Midbrain (tissue), 1 donor: Measurements from ENCODE around the gene PCDHGA11.
"Not testable (repeated sequence)": the region's sequence is repeated elsewhere in the genome, so short reads cannot be mapped to it uniquely, and the experiment has no call there.

Experiments
- DNase-seq: peaks from one replicate; lab custom pipeline; 2025; lab: John Stamatoyannopoulos, UW

The PCDHGA11 gene

DNA sequence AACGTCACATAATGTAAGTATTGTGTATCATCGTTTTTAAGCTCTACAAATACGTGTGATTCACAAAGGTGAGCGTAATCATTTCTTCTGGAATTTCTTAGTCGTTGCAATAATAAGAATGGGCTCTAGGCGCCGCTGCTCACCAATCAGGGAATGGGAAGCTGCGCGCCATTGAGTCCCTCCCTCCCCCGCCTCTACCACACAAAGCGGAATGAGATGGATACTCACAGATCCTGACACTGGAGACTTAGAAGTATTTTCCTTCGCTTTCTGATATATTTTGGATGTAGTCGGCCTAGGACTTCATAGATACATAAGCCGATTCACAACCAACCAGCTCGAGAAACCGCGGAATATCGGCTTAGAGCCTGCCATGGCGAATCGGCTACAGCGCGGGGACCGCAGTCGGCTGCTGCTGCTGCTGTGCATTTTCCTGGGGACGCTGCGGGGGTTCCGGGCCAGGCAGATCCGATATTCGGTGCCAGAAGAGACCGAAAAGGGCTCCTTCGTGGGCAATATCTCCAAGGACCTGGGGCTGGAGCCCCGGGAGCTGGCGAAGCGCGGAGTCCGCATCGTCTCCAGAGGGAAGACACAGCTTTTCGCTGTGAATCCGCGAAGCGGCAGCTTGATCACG, at the start of gene PCDHGA11:
Gene PCDHGA11 (plus strand): TSS at position 197 of the 634 bp plus-strand sequence. CDS start 177 bp downstream, at position 374.
- DNase-seq, result no peak

DNA sequence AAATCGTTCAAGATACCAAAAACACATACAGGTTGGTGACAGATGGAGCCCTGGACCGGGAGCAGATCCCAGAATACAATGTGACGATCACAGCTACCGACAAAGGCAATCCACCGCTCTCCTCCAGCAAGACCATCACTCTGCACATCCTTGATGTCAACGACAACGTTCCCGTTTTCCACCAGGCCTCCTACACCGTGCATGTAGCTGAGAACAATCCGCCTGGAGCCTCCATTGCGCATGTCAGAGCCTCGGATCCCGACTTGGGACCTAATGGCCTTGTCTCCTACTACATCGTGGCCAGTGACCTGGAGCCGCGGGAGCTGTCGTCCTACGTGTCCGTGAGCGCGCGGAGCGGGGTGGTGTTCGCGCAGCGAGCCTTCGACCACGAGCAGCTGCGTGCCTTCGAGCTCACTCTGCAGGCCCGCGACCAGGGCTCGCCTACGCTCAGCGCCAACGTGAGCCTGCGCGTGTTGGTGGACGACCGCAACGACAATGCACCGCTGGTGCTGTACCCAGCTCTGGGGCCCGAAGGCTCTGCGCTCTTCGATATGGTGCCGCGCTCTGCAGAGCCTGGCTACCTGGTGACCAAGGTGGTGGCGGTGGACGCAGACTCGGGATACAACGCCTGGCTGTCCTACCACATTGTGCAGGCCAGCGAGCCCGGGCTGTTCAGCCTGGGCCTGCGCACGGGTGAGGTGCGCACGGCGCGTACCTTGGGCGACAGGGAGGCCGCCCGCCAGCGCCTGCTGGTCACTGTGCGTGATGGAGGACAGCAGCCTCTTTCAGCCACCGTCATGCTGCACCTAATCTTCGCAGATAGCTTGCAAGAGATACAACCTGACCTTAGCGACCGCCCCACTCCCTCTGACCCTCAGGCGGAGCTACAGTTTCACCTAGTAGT, 49.0 kb upstream of the PCDHGA11 start:
- DNase-seq, result no peak

DNA sequence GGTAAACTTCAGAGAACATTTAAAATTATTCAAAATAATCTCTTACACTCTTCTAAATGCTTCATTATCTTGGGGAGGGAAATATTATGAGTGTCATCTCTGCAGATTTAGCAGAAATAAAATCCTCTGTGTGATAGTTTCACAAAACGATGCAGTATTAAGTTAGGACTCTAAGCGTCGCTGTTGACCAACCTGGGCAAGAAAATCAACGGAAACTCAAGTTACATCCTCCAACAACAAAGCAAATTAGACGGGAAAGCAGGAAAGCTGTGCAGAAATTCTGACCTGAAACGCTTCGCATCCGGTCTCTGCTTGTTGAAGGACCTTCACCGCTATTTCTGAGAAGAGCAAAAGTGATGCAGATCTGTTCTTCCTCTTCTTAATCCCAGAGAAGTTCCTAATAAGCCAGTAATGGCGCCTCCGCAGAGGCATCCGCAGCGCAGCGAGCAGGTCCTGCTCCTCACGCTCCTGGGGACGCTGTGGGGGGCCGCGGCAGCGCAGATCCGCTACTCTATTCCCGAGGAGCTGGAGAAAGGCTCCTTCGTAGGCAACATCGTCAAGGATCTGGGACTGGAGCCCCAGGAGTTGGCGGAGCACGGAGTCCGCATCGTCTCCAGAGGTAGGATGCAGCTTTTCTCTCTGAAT, 47.1 kb upstream of the PCDHGA11 start, which contains the start of gene PCDHGA6:
Gene PCDHGA6 (plus strand): TSS at position 219 of the 645 bp plus-strand sequence. CDS start 193 bp downstream, at position 412.
- DNase-seq, result no peak

DNA sequence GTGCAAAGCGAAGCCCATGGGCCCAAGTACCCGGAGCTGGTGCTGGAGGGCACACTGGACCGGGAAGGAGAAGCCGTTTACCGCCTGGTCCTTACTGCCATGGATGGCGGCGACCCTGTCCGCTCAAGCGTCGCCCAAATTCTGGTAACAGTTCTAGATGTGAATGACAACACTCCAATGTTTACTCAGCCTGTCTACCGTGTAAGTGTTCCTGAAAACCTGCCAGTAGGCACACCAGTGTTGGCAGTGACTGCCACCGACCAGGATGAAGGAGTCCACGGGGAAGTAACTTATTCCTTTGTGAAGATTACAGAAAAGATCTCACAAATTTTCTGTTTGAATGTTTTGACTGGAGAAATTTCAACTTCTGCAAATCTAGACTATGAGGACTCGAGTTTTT, 46.2 kb upstream of the PCDHGA11 start:
- DNase-seq, result no peak

DNA sequence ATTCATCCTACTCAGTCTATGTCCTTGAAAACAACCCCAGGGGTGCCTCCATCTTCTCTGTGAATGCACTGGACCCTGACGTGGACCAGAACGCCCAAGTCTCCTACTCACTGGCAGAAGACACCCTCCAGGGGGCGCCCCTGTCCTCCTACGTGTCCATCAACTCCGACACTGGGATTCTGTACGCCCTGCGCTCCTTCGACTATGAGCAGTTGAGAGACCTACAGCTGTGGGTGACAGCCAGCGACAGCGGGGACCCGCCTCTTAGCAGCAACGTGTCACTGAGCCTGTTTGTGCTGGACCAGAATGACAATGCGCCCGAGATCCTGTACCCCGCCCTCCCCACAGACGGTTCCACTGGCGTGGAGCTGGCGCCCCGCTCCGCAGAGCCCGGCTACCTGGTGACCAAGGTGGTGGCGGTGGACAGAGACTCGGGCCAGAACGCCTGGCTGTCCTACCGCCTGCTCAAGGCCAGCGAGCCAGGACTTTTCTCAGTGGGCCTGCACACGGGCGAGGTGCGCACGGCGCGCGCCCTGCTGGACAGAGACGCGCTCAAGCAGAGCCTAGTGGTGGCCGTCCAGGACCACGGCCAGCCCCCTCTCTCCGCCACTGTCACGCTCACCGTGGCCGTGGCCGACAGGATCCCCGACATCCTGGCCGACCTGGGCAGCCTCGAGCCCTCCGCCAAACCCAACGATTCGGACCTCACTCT, 45.3 kb upstream of the PCDHGA11 start:
- not testable (repeated sequence) for DNase-seq

DNA sequence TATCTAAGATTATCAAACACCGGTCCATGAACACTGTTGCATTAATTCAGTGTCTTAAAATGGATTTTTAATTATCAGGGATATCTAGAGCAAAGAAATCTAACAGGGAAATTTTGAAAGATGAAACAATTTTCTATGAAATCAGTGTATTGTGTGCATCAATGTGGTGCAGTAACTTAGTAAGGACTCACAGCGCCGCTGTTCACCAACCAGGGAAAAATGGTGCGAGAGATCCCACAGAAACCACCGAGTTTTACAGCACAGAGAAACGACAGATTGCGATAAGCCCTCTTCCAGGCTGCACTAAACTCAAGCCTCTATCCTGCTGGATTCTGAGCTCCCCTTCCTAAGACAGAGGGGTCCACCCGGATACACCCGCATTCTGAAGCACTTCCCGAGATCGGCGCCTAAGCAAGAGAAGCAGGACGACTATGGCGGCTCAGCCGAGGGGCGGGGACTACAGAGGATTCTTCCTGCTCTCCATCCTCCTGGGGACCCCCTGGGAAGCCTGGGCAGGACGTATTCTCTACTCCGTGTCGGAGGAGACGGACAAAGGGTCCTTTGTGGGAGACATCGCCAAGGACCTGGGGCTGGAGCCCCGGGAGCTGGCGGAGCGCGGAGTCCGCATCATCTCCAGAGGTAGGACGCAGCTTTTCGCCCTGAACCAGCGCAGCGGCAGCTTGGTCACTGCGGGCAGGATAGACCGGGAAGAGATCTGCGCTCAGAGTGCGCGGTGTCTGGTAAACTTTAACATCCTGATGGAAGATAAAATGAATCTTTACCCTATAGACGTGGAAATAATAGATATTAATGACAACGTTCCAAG, 38.2 kb upstream of the PCDHGA11 start, which contains the start of gene PCDHGA7:
Gene PCDHGA7 (plus strand): TSS at position 274 of the 826 bp plus-strand sequence. CDS start 158 bp downstream, at position 432.
- no peak for DNase-seq

DNA sequence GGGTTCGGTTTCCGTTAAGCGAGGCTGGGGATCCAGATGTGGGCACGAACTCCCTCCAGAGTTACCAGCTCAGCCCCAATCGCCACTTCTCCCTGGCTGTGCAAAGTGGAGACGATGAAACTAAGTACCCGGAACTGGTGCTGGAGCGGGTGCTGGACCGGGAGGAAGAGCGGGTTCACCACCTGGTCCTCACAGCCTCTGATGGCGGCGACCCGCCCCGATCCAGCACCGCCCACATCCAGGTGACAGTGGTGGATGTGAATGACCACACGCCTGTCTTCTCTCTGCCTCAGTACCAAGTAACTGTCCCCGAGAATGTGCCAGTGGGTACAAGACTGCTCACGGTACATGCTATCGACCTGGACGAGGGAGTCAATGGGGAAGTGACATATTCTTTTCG, 37.5 kb upstream of the PCDHGA11 start:
- no peak for DNase-seq

DNA sequence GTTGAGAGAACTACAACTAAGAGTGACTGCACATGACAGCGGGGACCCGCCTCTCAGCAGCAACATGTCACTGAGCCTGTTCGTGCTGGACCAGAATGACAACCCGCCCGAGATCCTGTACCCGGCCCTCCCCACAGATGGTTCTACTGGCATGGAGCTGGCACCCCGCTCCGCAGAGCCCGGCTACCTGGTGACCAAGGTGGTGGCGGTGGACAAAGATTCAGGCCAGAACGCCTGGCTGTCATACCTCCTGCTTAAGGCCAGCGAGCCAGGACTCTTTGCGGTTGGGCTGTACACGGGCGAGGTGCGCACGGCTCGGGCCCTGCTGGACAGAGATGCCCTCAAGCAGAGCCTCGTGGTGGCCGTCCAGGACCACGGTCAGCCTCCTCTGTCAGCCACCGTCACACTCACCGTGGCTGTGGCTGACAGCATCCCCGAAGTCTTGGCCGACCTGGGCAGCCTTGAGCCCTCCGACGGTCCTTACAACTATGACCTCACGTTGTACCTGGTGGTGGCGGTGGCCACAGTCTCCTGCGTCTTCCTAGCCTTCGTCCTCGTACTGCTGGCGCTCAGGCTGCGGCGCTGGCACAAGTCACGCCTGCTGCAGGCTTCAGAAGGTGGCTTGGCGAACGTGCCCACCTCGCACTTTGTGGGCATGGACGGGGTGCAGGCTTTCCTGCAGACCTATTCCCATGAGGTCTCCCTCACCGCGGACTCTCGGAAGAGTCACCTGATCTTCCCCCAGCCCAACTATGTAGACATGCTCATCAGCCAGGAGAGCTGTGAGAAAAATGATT, 36.2 kb upstream of the PCDHGA11 start:
- no peak for DNase-seq

DNA sequence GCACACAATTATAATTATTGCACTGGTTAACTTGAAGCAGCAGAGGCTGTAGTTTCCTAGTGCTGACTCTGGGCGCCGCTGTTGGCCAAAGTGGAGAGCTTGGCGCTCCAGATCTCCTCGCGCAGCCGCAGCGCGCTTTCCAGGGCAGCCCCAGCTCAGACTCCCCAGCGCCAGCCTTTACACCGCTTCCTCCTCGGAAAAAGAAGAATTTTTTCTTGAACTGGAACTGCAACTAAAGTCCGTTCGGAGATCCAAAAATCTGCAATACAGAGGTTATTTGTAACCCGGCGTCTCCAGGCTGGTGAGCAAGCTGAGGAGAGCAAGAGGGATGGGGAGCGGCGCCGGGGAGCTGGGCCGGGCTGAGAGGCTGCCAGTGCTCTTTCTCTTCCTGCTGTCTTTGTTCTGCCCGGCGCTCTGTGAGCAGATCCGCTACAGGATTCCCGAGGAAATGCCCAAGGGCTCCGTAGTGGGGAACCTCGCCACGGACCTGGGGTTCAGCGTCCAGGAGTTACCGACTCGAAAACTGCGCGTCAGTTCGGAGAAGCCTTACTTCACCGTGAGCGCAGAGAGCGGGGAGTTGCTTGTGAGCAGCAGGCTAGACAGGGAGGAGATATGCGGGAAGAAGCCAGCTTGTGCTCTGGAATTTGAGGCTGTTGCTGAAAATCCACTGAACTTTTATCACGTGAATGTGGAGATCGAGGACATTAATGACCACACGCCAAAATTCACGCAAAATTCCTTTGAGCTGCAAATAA, 33.1 kb upstream of the PCDHGA11 start, which contains the start of gene PCDHGB4:
Gene PCDHGB4 (plus strand): TSS at position 142 of the 755 bp plus-strand sequence. CDS start 187 bp downstream, at position 329.
- DNase-seq, result not testable (repeated sequence)

DNA sequence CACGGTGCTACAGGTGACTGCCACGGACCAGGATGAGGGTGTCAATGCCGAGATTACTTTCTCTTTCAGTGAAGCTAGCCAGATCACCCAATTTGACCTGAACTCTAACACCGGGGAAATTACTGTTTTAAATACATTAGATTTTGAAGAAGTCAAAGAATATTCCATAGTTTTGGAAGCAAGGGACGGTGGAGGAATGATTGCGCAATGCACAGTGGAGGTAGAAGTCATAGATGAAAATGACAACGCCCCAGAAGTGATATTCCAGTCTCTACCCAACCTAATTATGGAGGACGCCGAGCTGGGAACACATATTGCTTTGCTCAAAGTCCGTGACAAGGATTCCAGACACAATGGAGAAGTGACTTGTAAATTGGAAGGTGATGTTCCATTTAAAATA, 32.2 kb upstream of the PCDHGA11 start:
- DNase-seq, result no peak

DNA sequence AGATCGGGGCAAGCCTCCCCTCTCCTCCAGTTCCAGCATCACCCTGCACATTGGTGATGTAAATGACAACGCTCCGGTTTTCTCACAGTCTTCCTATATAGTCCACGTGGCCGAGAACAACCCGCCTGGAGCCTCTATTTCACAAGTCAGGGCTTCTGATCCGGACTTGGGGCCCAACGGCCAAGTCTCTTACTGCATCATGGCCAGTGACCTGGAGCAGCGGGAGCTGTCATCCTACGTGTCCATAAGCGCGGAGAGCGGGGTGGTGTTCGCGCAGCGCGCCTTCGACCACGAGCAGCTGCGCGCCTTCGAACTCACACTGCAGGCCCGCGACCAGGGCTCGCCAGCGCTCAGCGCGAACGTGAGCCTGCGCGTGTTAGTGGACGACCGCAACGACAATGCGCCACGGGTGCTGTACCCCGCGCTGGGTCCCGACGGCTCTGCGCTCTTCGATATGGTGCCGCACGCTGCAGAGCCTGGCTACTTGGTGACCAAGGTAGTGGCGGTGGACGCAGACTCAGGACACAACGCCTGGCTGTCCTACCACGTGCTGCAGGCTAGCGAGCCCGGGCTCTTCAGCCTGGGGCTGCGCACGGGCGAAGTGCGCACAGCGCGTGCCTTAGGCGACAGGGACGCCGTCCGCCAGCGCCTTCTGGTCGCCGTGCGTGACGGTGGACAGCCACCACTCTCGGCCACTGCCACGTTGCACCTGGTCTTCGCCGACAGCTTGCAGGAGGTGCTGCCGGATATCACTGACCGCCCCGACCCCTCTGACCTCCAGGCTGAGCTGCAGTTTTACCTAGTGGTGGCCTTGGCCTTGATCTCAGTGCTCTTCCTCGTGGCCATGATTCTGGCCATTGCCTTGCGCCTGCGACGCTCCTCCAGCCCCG, 31.5 kb upstream of the PCDHGA11 start:
- DNase-seq, result no peak

DNA sequence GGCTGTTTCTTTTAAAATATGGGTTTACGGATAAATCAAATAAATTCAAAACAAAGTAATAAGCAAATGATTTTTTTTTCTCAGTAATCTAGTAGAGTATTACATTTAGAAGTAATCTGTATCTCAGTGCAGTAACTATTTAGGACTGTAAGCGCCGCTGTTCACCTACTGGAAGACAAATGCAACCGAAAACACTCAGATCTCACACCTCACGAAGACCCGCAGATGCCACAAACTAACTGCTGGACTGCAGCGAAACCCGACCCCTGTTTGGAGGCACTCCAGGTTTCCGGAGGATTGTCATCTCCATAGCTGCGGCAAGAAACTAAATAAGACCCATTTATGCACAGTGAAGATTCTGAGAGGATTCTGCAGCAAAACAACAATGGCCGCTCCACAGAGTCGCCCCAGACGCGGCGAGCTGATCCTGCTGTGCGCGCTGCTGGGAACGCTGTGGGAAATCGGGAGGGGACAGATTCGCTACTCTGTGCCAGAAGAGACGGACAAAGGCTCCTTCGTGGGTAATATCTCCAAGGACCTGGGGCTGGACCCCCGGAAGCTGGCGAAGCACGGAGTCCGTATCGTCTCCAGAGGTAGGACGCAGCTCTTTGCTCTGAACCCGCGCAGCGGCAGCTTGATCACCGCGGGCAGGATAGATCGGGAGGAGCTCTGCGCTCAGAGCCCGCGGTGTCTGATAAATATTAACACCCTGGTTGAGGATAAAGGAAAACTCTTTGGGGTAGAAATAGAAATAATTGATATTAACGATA, 28.2 kb upstream of the PCDHGA11 start, which contains the start of gene PCDHGA8:
Gene PCDHGA8 (plus strand): TSS at position 205 of the 770 bp plus-strand sequence. CDS start 181 bp downstream, at position 386.
- no peak for DNase-seq

DNA sequence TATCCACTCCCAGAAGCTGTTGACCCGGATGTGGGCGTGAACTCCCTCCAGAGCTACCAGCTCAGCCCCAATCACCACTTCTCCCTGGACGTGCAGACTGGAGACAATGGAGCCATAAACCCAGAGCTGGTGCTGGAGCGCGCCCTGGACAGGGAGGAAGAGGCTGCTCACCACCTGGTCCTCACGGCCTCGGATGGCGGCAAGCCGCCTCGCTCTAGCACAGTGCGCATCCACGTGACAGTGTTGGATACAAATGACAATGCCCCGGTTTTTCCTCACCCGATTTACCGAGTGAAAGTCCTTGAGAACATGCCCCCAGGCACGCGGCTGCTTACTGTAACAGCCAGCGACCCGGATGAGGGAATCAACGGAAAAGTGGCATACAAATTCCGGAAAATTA, 27.6 kb upstream of the PCDHGA11 start:
- no peak for DNase-seq

DNA sequence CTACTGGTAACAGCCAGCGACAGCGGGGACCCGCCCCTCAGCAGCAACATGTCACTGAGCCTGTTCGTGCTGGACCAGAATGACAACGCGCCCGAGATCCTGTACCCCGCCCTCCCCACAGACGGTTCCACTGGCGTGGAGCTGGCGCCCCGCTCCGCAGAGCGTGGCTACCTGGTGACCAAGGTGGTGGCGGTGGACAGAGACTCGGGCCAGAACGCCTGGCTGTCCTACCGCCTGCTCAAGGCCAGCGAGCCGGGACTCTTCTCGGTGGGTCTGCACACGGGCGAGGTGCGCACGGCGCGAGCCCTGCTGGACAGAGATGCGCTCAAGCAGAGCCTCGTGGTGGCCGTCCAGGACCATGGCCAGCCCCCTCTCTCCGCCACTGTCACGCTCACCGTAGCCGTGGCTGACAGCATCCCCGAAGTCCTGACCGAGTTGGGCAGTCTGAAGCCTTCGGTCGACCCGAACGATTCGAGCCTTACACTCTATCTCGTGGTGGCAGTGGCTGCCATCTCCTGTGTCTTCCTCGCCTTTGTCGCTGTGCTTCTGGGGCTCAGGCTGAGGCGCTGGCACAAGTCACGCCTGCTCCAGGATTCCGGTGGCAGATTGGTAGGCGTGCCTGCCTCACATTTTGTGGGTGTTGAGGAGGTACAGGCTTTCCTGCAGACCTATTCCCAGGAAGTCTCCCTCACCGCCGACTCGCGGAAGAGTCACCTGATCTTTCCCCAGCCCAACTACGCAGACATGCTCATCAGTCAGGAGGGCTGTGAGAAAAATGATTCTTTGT, 26.3 kb upstream of the PCDHGA11 start:
- not testable (repeated sequence) for DNase-seq

DNA sequence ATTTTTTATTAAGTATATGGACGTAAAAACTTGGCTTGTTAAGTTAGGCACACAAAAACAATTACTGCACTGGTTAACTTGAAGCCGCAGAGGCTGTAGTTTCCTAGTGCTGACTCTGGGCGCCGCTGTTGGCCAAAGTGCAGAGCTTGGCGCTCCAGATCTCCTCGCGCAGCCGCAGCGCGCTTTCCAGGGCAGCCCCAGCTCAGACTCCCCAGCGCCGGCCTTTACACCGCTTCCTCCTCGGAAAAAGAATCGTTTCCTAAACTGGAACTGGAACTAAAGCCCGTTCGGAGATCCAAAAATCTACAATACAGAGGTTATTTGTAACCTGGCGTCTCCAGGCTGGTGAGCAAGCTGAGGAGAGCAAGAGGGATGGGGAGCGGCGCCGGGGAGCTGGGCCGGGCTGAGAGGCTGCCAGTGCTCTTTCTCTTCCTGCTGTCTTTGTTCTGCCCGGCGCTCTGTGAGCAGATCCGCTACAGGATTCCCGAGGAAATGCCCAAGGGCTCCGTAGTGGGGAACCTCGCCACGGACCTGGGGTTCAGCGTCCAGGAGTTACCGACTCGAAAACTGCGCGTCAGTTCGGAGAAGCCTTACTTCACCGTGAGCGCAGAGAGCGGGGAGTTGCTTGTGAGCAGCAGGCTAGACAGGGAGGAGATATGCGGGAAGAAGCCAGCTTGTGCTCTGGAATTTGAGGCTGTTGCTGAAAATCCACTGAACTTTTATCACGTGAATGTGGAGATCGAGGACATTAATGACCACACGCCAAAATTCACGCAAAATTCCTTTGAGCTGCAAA, 22.9 kb upstream of the PCDHGA11 start, which contains the start of gene PCDHGB5:
Gene PCDHGB5 (plus strand): TSS at position 192 of the 796 bp plus-strand sequence. CDS start 181 bp downstream, at position 373.
- DNase-seq, result not testable (repeated sequence)
